RWPE2 (cell line): Measurements from ENCODE around the gene CACNG3.

Experiments used
- ATAC-seq: fragments of 200-7000 bp; cut with Tn5 transposase; 3 replicates; pipeline ENCODE4 v1.9.1; 2021; ENCODE audit warnings: low read depth
- DNase-seq: peaks from one replicate; pipeline ENCODE4 v3.0.0-alpha.2; 2020; ENCODE audit warnings: low spot score
- H3K27ac ChIP-seq: fragments of 450-650 bp; 2 replicates; pipeline ENCODE4 v1.5.1; 2017; ENCODE audit warnings: mild to moderate bottlenecking; ENCODE audit not compliant: poor library complexity, severe bottlenecking
- H3K27me3 ChIP-seq: fragments of 250-450 bp; sonication (Bioruptor Pico); 2 replicates; pipeline ENCODE4 v1.5.1; 2021; ENCODE audit warnings: mild to moderate bottlenecking, moderate library complexity; ENCODE audit not compliant: insufficient read depth, poor library complexity, severe bottlenecking
- H3K36me3 ChIP-seq: fragments of 250-450 bp; sonication (Bioruptor Pico); 2 replicates; pipeline ENCODE4 v1.5.1; 2020; ENCODE audit warnings: low read depth, mild to moderate bottlenecking, moderate library complexity
- H3K4me1 ChIP-seq: fragments of 250-450 bp; sonication (Bioruptor Pico); 2 replicates; pipeline ENCODE4 v1.5.1; 2021; ENCODE audit warnings: mild to moderate bottlenecking, moderate library complexity; ENCODE audit not compliant: insufficient read depth, poor library complexity, severe bottlenecking
- H3K4me3 ChIP-seq: fragments of 250-450 bp; sonication (Bioruptor Pico); 2 replicates; pipeline ENCODE4 v1.5.1; 2021; ENCODE audit warnings: mild to moderate bottlenecking, moderate library complexity; ENCODE audit not compliant: severe bottlenecking
- H3K9me3 ChIP-seq: fragments of 250-450 bp; sonication (Bioruptor Pico); 2 replicates; pipeline ENCODE4 v1.5.1; 2021; ENCODE audit warnings: mild to moderate bottlenecking, moderate library complexity; ENCODE audit not compliant: severe bottlenecking
- TF ChIP-seq, protein P1 (sequence below): fragments of 450-650 bp; IDR thresholded peaks from one replicate; pipeline ENCODE4 v1.5.1; 2017; ENCODE audit warnings: mild to moderate bottlenecking, moderate library complexity; ENCODE audit not compliant: poor library complexity, severe bottlenecking

The CACNG3 gene

GRCh38 chr16:24255456-24256371, at the start of gene CACNG3:
CACNG3 (plus strand) TSS chr16:24256335; CDS start chr16:24256755, 420 bp downstream.
- DNase-seq = peak; percentile 62
- H3K4me3 ChIP-seq = no peak within 1 kb of the TSS
- no peaks in the 10 kb centered on the region for H3K4me1 ChIP-seq
- TF ChIP-seq, protein P1, sequence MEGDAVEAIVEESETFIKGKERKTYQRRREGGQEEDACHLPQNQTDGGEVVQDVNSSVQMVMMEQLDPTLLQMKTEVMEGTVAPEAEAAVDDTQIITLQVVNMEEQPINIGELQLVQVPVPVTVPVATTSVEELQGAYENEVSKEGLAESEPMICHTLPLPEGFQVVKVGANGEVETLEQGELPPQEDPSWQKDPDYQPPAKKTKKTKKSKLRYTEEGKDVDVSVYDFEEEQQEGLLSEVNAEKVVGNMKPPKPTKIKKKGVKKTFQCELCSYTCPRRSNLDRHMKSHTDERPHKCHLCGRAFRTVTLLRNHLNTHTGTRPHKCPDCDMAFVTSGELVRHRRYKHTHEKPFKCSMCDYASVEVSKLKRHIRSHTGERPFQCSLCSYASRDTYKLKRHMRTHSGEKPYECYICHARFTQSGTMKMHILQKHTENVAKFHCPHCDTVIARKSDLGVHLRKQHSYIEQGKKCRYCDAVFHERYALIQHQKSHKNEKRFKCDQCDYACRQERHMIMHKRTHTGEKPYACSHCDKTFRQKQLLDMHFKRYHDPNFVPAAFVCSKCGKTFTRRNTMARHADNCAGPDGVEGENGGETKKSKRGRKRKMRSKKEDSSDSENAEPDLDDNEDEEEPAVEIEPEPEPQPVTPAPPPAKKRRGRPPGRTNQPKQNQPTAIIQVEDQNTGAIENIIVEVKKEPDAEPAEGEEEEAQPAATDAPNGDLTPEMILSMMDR = no peak
- H3K27me3 ChIP-seq = peaks cover 19% of the 10 kb centered on the region
- no peak within 1 kb of the TSS for H3K27ac ChIP-seq
- H3K36me3 ChIP-seq = no peaks in the 10 kb centered on the region
- no peaks in the 10 kb centered on the region for H3K9me3 ChIP-seq
- ATAC-seq = peak; percentile 76

DNA sequence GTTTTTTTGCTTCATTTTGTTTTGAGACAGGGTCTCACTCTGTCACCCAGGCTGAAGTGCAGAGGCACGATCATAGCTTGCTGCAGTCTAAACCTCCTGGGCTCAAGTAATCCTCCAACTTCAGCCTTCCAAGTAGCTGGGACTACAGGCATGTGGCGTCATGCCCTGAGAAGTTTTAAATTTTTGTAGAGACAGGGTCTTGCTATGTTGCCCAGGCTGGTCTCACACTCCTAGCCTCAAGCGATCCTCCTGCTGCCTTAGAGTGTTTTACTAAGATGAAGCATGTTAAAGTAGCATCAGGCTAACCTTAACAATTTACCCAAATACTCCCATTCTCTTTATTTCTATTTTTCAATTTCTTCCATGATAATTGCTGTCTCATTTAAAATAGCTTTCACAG, 49.2 kb upstream of the CACNG3 start:
- no peaks in the 10 kb centered on the region for H3K36me3 ChIP-seq
- no peak for DNase-seq
- ATAC-seq = no peak
- TF ChIP-seq, protein P1 = no peak
- H3K27me3 ChIP-seq = peaks cover 6% of the 10 kb centered on the region
- H3K4me1 ChIP-seq = no peaks in the 10 kb centered on the region
- no peaks in the 10 kb centered on the region for H3K9me3 ChIP-seq
- no peak overlapping the region for H3K27ac ChIP-seq
- no peak overlapping the region for H3K4me3 ChIP-seq

DNA sequence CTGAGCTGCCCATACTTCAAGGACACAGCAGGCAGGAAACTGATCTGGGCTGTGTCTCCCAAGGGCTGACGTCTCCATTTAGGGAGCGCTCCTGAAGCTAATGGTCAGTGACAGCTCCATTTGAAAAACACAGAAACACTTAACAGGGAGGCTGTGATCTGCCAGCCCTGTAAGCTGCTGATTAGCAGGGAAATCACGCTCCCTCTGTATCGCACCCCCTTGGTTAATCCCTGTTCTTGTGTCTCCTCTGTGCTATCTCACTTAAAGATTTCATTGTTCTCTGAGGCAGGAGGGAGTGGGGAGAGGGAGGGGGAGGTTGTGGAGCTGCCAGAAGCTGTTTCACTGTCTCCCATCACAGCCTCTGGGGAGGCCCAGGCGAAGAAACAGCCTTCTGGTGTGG, 47.4 kb upstream of the CACNG3 start:
- Histone ChIP-seq H3K4me3 (no peak overlapping the region), H3K9me3 (no peaks in the 10 kb centered on the region), H3K27ac (no peak overlapping the region), H3K27me3 (peaks cover 6% of the 10 kb centered on the region), H3K36me3 (no peaks in the 10 kb centered on the region), H3K4me1 (no peaks in the 10 kb centered on the region)
- DNase-seq = no peak
- no peak for ATAC-seq
- TF ChIP-seq, protein P1 = no peak

DNA sequence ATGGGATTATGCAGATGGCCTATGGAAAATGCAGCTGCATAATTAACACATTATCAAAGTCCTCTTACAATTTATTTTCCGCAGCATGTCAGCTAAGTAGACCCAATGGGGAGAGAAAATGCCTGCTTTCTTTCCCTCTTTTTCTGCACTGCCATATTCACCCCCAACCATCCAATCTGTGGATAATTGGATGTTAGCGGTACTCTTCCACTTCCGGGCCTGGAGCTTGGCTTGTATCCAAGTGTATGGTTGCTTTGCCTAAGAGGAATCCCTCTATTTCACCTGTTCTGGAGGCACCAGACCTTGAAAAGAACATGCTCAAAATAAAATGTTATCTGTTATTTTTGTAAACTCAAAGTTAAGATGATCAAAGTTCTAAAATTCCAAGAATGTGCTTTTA, 41.1 kb upstream of the CACNG3 start:
- ATAC-seq = no peak
- Histone ChIP-seq H3K36me3 (no peaks in the 10 kb centered on the region), H3K27me3 (no peaks in the 10 kb centered on the region), H3K4me3 (no peak overlapping the region), H3K4me1 (no peaks in the 10 kb centered on the region), H3K27ac (no peak overlapping the region), H3K9me3 (peaks cover 1% of the 10 kb centered on the region)
- TF ChIP-seq, protein P1 = no peak
- no peak for DNase-seq

- ATAC-seq = no peak
These were observed 39.2 kb upstream of the CACNG3 start for GRCh38 chr16:24216961-24217360.

More at GRCh38 chr16:24216961-24217360, 39.2 kb upstream of the CACNG3 start:
- TF ChIP-seq, protein P1 = no peak
- Histone ChIP-seq H3K4me1 (no peaks in the 10 kb centered on the region), H3K27me3 (no peaks in the 10 kb centered on the region), H3K4me3 (no peak overlapping the region), H3K27ac (no peak overlapping the region), H3K9me3 (peaks cover 1% of the 10 kb centered on the region), H3K36me3 (no peaks in the 10 kb centered on the region)
- no peak for DNase-seq
